H54 (cell line): ENCODE results near the gene MAD1L1.

Source experiments
- DNase-seq: peaks from one replicate; pipeline ENCODE4 v3.0.0; 2011; ENCODE audit warnings: low spot score, mixed read lengths; ENCODE audit not compliant: insufficient read length
- FAIRE-seq: peaks from 3 replicates; lab custom pipeline; 2011; peaks lifted over from hg19 to GRCh38; lab: Jason Lieb, UNC
- POLR2A ChIP-seq: IDR thresholded peaks from 2 replicates; pipeline ENCODE4 v1.6.1; 2011; ENCODE audit warnings: low read depth, mild to moderate bottlenecking, low read length

The MAD1L1 gene

DNA sequence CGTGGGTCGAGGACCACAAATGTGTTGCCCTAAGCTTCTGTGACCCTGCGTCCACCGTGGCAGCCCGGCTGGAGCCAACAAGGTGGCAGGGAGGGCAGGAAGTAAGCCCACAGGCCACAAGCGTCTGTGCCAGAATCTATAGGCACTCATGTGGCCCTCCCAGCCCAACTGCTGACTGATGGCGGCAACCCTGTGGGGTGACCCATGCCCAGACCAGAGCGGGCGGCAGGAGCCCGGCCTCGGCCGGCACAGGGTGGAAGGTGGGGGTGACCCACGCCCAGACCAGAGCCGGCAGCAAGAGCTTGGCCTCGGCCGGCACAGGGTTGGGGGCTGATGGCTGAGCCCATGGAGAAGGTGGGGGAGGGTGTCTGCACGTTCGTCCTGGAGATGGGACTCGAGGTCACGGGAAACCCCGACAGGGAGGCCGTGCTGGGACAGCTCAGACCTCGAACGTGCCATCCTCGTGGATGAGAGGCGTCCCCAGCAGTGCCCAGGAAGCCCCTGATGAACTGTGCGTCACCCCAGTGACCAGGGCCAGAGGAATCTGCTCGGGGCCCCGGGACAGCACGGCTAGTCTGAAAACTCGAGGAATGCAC, 381.7 kb downstream of the MAD1L1 start:
- no peak for DNase-seq
- TF ChIP-seq POLR2A: no peak
- no peak for FAIRE-seq

- TF ChIP-seq POLR2A: no peak
- no peak for DNase-seq
- no peak for FAIRE-seq
Observed at GRCh38 chr7:1850111-1850975, 382.4 kb downstream of the MAD1L1 start.

- no peak for TF ChIP-seq POLR2A
- DNase-seq (no peak), FAIRE-seq (no peak)
Observed at GRCh38 chr7:1849351-1850041, 383.2 kb downstream of the MAD1L1 start.

GRCh38 chr7:1848911-1849311, 383.8 kb downstream of the MAD1L1 start:
- no peak for DNase-seq
- no peak for FAIRE-seq
- no peak for TF ChIP-seq POLR2A

DNA sequence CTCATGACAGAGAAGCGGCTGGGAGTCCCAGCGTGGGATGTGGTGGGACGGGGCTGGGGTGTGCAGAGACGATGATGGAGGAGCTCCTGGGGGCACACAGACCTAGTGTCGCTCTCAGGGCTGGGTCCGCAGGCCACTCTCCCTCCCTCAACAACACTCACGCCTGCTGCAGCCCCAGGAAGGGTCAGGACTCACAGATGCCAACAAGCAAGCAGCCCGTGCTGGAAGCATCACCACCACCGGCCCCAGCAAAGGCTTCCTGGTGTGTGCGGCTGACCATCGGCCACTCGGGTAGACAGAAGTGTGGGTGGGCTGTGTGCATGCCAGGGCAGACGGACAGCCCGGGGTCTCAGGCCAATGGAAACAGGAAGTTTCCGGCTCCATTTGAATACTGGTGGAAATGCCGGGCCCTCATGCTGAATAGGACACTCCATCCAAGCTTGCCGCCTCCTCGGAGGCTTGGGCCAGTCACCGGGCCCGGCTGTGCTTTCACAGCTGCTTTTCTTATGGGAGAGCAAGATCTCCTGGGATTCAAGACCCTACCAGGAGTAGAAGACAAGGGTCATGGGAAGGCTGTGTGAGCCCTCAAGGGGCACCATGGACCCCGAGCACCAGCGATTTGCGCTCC, 384.6 kb downstream of the MAD1L1 start:
- FAIRE-seq (no peak), DNase-seq (no peak)
- no peak for TF ChIP-seq POLR2A

- DNase-seq: no peak
- no peak for FAIRE-seq
- no peak for TF ChIP-seq POLR2A
Observed at GRCh38 chr7:1847260-1848001, 385.3 kb downstream of the MAD1L1 start.

DNA sequence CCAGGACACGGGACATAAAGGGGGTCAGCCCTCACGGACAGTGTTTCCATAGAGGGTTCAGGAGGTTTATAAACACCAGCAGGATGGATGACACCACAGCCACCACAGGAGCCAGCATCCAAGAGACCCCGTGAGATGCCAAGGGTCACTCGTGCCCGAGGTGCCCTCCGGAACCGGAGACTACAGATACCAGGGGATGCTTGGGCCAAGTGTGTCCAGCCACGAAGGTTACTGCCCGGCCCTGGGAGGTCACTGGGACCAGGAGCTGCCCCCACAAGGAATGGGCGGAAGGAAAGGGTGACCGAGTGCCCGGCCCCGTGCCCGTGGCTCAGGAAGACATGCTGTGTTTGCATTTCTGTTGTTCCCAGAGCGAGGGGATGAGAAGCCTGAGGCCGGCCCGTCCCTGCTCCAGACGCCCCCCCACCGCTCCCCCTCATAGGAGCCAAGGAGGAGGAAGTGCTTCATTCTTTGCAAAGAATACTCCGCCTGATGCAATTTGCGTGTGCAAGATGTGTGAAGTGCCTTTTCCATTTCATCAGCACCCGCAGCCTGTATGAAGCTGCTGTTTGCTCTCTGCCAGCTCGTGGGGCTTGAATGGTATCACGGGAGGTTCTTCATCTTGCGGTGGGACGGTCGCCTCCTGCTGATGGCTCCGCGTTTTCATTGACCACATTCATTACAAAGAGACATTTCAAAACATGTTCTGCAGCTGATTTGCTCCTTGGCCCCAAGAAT, 386.2 kb downstream of the MAD1L1 start:
- no peak for TF ChIP-seq POLR2A
- DNase-seq (no peak), FAIRE-seq (no peak)

GRCh38 chr7:1845536-1846311, 387.0 kb downstream of the MAD1L1 start:
- TF ChIP-seq POLR2A: no peak
- no peak for DNase-seq

DNA sequence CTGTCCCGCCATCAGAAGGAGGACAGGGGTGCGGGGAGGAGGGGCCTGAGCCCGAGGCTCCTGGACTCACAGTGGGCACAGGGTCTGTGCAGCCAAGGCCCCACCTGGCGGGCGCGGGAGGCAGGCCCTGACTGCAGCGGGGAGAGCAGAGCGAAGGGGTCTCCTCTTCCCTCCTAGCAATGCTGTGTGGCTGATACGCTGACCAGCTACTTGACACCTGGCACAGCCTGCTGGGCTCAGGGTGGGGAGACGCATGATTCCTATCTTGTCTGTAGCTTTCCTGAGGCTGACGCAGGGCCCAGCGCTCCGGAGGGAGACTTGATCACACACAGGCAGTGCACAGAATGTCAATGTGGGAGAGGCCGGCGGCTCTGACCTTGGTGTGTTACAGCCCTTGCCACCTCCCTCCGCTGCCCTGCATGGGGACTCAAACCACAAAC, 387.8 kb downstream of the MAD1L1 start:
- DNase-seq (no peak), FAIRE-seq (no peak)
- TF ChIP-seq POLR2A: no peak

More at GRCh38 chr7:1845536-1846311, 387.0 kb downstream of the MAD1L1 start:
- FAIRE-seq: no peak

- DNase-seq (no peak), FAIRE-seq (no peak)
- TF ChIP-seq POLR2A: no peak
Observed at GRCh38 chr7:1844336-1844950, 388.3 kb downstream of the MAD1L1 start.

GRCh38 chr7:1843921-1844335, 388.8 kb downstream of the MAD1L1 start:
- DNase-seq: no peak
- TF ChIP-seq POLR2A: no peak
- FAIRE-seq: no peak
